GM06990 (cell line): ENCODE data around the gene TNFRSF6B.

Source experiments
- DNase-seq: peaks from one replicate; pipeline ENCODE4 v3.0.0-alpha.2; 2011; ENCODE audit not compliant: insufficient read length; ENCODE audit errors: extremely low read depth
- H3K27me3 ChIP-seq: replicated peaks from 2 replicates; pipeline ENCODE4 v1.6.0; 2011; ENCODE audit warnings: low read length; ENCODE audit not compliant: control insufficient read depth, insufficient read depth
- H3K36me3 ChIP-seq: 2 replicates; pipeline ENCODE4 v1.5.1; 2011; ENCODE audit warnings: low read length; ENCODE audit not compliant: control insufficient read depth, insufficient read depth
- H3K4me3 ChIP-seq: replicated peaks from 2 replicates; pipeline ENCODE4 v1.5.1; 2011; ENCODE audit warnings: low read depth, mild to moderate bottlenecking, control low read depth, low read length
- TF ChIP-seq, protein P1 (sequence below): IDR thresholded peaks from 2 replicates; pipeline ENCODE4 v1.5.1; 2011; ENCODE audit warnings: low read length, control low read depth, mild to moderate bottlenecking, inconsistent platforms; ENCODE audit not compliant: insufficient read depth, poor library complexity, severe bottlenecking

The TNFRSF6B gene

DNA sequence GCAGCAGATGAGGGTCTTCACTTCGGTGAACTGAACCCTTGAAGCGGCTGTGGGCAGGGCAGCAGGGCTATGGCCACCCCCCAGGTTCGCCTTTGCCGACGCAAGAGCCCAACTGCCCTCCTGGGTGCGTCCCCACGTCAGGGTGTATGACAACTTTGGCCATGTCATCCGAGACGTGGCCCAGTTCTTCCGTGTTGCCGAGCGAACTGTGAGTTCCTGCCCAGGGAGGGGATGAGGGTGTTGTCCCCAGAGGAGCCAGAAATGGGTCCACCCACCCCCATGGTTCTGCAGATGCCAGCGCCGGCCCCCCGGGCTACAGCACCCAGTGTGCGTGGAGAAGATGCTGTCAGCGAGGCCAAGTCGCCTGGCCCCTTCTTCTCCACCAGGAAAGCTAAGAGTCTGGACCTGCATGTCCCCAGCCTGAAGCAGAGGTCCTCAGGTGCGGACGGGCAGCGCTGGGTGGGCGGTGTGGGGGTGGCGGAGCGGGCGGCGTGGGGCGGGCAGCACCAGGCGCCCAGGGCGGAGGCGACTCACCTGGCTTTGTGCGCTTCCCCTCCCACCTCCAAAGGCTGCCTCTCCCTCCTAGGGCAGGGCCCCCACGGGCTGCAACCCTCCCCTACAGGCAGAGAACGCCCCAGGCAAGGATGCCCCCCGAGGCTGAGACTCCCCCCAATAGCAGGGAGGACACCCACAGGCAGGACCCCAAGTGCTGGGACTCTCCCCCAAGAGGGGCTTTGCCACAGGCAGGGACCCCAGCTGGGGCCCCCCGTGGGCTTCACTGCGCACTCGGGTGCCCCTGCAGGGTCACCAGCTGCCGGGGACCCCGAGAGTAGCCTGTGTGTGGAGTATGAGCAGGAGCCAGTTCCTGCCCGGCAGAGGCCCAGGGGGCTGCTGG, 6.2 kb upstream of the TNFRSF6B start:
- TF ChIP-seq, protein P1, sequence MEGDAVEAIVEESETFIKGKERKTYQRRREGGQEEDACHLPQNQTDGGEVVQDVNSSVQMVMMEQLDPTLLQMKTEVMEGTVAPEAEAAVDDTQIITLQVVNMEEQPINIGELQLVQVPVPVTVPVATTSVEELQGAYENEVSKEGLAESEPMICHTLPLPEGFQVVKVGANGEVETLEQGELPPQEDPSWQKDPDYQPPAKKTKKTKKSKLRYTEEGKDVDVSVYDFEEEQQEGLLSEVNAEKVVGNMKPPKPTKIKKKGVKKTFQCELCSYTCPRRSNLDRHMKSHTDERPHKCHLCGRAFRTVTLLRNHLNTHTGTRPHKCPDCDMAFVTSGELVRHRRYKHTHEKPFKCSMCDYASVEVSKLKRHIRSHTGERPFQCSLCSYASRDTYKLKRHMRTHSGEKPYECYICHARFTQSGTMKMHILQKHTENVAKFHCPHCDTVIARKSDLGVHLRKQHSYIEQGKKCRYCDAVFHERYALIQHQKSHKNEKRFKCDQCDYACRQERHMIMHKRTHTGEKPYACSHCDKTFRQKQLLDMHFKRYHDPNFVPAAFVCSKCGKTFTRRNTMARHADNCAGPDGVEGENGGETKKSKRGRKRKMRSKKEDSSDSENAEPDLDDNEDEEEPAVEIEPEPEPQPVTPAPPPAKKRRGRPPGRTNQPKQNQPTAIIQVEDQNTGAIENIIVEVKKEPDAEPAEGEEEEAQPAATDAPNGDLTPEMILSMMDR, result no peak
- Histone ChIP-seq H3K4me3 (no peak overlapping the region), H3K27me3 (no peaks in the 10 kb centered on the region), H3K36me3 (peaks cover 3% of the 10 kb centered on the region)
- no peak for DNase-seq

DNA sequence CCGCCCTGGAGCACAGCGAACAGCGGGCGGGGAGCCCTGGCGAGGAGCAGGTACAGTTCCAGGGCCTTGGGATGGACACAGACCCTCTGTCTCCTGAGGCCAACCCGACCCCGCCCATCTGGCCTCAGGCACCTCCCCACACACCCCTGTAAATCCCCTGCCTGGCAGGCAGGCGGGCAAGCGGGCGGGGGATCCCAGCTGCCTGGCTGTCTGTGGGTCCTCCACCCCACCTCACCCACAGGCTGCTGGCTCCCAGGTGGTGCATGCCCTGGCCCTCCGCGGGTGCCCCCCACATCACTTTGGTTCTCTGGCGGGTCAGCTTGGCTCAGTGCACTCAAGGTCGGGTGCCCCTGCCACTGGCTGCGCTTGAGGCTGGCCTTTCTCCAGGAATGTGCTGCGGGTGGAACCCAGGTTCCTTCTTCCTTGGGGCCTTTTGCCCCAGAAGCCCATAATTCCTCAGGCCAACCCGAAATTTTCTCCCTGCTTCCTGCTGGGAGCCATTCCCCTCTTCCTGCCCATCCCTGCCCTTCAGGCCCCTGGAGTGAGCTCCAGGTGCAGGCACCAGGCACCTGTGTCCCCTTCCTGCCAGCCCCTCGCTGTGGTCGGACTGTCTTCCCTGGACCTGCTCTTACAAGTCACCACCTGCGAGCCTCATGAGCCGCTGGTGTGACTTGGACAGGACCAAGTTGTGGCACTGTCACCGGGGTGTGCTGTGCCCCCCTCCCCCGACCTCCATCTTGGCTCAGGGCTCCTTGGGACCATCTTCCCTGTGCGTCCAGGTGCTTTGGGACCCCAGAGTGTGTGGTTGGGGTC, 5.3 kb upstream of the TNFRSF6B start:
- peaks cover 5% of the 10 kb centered on the region for H3K36me3 ChIP-seq
- H3K27me3 ChIP-seq, result no peaks in the 10 kb centered on the region
- DNase-seq, result no peak
- no peak overlapping the region for H3K4me3 ChIP-seq
- TF ChIP-seq, protein P1, result no peak

DNA sequence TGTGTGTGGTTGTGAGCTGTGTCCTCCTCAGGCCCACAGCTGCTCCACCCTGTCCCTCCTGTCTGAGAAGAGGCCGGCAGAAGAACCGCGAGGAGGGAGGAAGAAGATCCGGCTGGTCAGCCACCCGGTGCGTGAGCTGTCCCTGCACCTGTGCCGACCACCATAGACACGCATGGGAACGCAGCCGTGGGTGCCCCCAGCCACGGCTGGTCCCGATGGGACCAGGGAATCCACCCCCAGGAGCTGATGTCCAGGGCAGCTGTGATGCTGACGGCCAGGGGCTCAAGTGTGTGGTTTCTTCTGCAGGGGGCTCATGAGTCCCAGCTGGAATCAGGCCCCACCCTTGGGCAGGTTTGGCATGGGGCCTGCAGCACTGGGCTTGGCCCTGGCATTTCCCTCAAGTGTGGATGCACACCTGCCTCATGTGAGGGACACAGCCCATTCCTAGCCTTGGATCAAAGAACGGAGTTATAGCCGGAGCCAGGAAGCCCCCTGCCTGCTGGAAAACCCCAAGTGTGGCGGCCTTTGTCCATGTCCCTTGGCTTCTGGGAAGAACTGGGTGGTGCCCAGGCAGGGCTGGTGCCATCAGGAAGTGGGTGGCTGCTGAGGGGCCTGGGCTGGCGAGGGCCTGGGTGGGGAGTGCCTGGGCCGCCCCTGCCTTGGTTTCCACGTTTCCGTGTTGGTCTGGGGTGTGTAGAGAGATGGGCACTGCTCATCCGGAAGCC, 4.6 kb upstream of the TNFRSF6B start:
- no peak for DNase-seq

DNA sequence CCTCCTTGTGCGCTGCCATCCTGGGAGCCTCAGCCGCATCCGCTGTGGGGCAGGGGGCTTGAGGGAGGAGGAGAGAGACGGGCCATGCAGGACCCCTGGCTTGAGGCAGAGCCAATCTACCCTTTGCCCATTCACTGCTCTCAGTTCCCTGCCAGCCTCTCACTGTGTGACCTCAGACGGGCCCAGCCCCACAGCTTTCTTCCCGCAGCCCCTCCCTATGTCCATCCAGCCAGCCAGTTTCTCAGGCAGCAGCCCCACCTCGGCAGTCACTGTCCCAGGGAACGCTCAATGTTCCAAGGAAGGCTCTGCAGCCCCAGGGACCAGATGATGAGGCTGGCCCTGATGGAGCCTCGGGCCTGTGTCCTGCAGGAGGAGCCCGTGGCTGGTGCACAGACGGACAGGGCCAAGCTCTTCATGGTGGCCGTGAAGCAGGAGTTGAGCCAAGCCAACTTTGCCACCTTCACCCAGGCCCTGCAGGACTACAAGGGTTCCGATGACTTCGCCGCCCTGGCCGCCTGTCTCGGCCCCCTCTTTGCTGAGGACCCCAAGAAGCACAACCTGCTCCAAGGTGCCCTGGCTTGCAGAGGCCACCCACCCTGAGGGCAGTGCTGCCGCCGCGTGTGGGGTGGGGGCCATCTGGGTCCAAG, 3.9 kb upstream of the TNFRSF6B start:
- H3K27me3 ChIP-seq, result no peaks in the 10 kb centered on the region
- TF ChIP-seq, protein P1, result no peak
- peaks cover 5% of the 10 kb centered on the region for H3K36me3 ChIP-seq
- DNase-seq, result no peak
- H3K4me3 ChIP-seq, result no peak overlapping the region

More for the DNA sequence above, 4.6 kb upstream of the TNFRSF6B start:
- Histone ChIP-seq H3K36me3 (peaks cover 5% of the 10 kb centered on the region), H3K4me3 (no peak overlapping the region), H3K27me3 (no peaks in the 10 kb centered on the region)
- TF ChIP-seq, protein P1, result no peak

DNA sequence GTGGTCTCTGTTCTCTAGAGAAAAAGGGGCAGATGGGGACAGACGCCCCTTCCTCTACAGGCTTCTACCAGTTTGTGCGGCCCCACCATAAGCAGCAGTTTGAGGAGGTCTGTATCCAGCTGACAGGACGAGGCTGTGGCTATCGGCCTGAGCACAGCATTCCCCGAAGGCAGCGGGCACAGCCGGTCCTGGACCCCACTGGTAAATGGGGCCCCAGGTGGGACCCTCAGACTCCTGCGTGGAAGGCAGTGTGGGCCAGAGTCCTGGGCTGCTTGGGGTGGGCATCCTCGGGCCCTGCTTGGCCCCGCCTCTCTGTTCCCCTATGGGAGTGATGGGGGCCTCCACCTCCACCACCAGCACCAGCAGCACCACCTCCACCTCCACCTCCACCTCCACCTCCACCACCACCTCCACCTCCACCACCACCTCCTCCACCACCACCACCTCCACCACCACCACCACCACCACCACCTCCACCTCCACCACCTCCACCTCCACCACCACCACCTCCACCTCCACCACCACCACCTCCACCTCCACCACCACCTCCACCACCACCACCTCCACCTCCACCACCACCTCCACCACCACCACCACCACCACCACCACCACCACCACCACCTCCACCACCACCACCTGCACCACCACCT, 3.2 kb upstream of the TNFRSF6B start:
- peaks cover 5% of the 10 kb centered on the region for H3K36me3 ChIP-seq
- DNase-seq, result no peak
- H3K4me3 ChIP-seq, result no peak overlapping the region
- TF ChIP-seq, protein P1, result no peak
- H3K27me3 ChIP-seq, result no peaks in the 10 kb centered on the region
